Adrenal gland (tissue), 12 donors: Measurements from ENCODE around the gene TUBB4B. TPM values are rescaled to one million over a fixed set of nuclear protein-coding genes. Genes with fewer than 3 reads are reported as not detected.
A peak's percentile ranks its signal among the peaks of the same experiment; 100 is the strongest.

Experiments used
- DNase-seq, 7 donors: peaks; one replicate each; pipeline ENCODE4 v3.0.0-alpha.2; 2019 to 2020
- H3K27ac ChIP-seq, 5 donors: fragments of 200-600 bp; sonication (generic) in 4 of 5; 1 replicate in 3 of 5; 2 replicates in 2 of 5; pipeline versions ENCODE4 v1.5.1 to v1.8.0; 2016 to 2020; ENCODE audit warnings: mild to moderate bottlenecking in 1 of 5
- H3K27me3 ChIP-seq: fragments of 200-600 bp; 2 replicates; pipeline ENCODE4 v1.8.0; 2021
- H3K36me3 ChIP-seq, 2 donors: fragments of 200-600 bp; replicated peaks in 1 of 2; 1 replicate in 1 of 2; 2 replicates in 1 of 2; pipeline versions ENCODE4 v1.5.1 to v1.8.0; 2018 to 2022
- H3K4me1 ChIP-seq, 2 donors: fragments of 200-600 bp; replicated peaks in 1 of 2; 1 replicate in 1 of 2; 2 replicates in 1 of 2; pipeline versions ENCODE4 v1.5.1 to v1.8.0; 2018 to 2021
- H3K4me3 ChIP-seq, 4 donors: fragments of 200-600 bp; sonication (generic) in 3 of 4; one replicate each; pipeline ENCODE4 v1.5.1; 2016 to 2018
- H3K9me3 ChIP-seq, 3 donors: fragments of 200-600 bp; sonication (generic) in 1 of 3; replicated peaks in 1 of 3; 1 replicate in 2 of 3; 2 replicates in 1 of 3; pipeline versions ENCODE4 v1.5.1 to v1.8.0; 2016 to 2021
- CTCF ChIP-seq, 6 experiments: fragments of 450-650 bp in 4 of 6; fragments of 200-600 bp in 2 of 6; sonication (generic) in 1 of 6; IDR thresholded peaks; 1 replicate in 5 of 6; 2 replicates in 1 of 6; pipeline versions ENCODE4 v1.5.1 to v1.8.0; 2016 to 2021; ENCODE audit warnings: antibody characterized with exemption in 6 of 6, mild to moderate bottlenecking in 2 of 6, moderate library complexity in 1 of 6
- POLR2A ChIP-seq, 2 donors: fragments of 450-650 bp; IDR thresholded peaks; one replicate each; pipeline ENCODE4 v1.6.1; 2017; ENCODE audit warnings: antibody characterized with exemption in 2 of 2, mild to moderate bottlenecking in 2 of 2, moderate library complexity in 1 of 2
- WGBS, 4 donors: extraction: QIAGEN DNeasy Blood & Tissue Kit in 2 of 4; methylation state at CpG; one replicate each; pipeline versions ENCODE4 v1.1.5 to v1.1.7; 2013 to 2017; 5-methylcytosine and 5-hydroxymethylcytosine counted together
- intact Hi-C, 2 donors: fragments of 100-400 bp; cut with DNase I; formaldehyde crosslinking; loops; one replicate each; pipeline versions ENCODE4 v1.14.1 to v1.15.0; 2022 to 2023
- polyA plus RNA-seq, 3 donors: library from polyadenylated mRNA; stranded (reverse); fragments of 200-250 nt in 2 of 3; fragments of 350-450 nt in 1 of 3; fragmentation: Illumina TruSeq in 1 of 3; extraction: RNeasy Lipid Tissue Mini Kit (QIAGEN cat#74804) in 1 of 3; gene quantifications; one replicate each; pipeline ENCODE4 v1.2.3, GENCODE V29; 2013 to 2014
- total RNA-seq, 9 donors: library from RNA; depleted of rRNA in 4 of 9; stranded (reverse); fragments of >200 nt in 4 of 9; fragments of 120-200 nt in 1 of 9; fragmentation: NEBNext Ultra II Directional in 1 of 9; extraction: Animal tissue kit (Norgen Biotek cat#: 25700) in 1 of 9; gene quantifications; one replicate each; pipeline versions ENCODE4 v1.1.0 to v1.2.4, GENCODE V29; 2013 to 2023
- donor health status: healthy with polysubstance abuse.
- donor health status: Bipolar disorder and iron deficiency.
- donor health status: DM: yes; HTN: yes; CAD: no.
- donor health status: DM: no; HTN: no; CAD: no.
- donor health status: DM: no; HTN: no; CAD: no.
- donor health status: DM: yes; HTN: yes; CAD: no.

Gene TUBB4B
- total and polyA plus RNA-seq, 12 donors: 69.9 to 362 (median 151) TPM

DNA sequence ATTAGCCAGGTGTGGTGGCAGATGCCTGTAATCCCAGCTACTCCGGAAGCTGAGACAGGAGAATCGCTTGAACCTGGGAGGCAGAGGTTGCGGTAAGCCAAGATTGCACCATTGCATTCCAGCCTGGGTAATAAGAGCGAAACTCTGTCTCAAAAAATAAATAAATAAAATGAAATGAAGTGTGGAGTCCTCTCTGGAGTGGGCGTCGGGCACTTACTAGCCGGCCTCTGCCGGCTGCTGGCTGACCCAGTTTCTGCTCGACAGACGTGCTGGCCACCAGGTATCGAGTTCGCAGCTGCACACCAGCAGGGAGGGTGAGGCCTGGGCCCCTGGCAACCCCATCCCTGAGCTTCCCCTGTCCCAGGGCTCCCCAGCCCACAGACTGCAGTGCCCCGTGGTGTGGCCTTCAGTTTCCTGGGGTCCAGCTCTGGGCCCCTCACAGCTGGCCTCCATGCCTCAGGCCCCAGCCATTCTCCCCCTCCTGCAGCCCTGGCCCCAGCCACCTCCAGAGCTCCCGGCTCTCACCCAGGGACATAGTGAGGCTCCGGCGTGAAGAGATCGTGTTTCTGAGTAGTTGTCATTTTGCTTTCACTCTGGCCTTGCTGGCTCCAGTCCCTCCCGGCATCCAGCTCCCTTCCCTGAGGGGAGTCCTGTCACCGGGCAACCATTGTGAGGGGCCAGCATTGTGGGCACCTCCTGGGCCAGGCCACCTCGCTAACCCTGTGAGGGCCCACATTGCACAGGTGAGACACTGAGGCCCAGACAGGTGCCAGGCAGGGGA, 6.2 kb downstream of the TUBB4B start:
- H3K4me3 ChIP-seq: no peak overlapping the region
- H3K36me3 ChIP-seq: peaks cover 0 to 15% of the 10 kb centered on the region in 2 donors
- intact Hi-C loops: no loop called here
- peaks cover 0 to 20% of the 10 kb centered on the region in 2 donors for H3K4me1 ChIP-seq
- no peaks in the 10 kb centered on the region for H3K9me3 ChIP-seq
- WGBS, 4 donors: 60 to 76% (median 68%) methylated on average over 19 to 20 of the region's 20 CpGs
- no peak for TF ChIP-seq POLR2A (IDR thresholded peaks at IDR 0.05)
- TF ChIP-seq CTCF (IDR thresholded peaks at IDR 0.05): no peak
- no peak for DNase-seq
- H3K27me3 ChIP-seq: no peaks in the 10 kb centered on the region
- H3K27ac ChIP-seq: no peak overlapping the region

GRCh38 chr9:137247916-137248175, 6.8 kb downstream of the TUBB4B start:
- intact Hi-C loops: no loop called here
- no peak for DNase-seq
- WGBS, 4 donors: 83 to 100% (median 87%) methylated on average over 1 to 6 of the region's 6 CpGs

DNA sequence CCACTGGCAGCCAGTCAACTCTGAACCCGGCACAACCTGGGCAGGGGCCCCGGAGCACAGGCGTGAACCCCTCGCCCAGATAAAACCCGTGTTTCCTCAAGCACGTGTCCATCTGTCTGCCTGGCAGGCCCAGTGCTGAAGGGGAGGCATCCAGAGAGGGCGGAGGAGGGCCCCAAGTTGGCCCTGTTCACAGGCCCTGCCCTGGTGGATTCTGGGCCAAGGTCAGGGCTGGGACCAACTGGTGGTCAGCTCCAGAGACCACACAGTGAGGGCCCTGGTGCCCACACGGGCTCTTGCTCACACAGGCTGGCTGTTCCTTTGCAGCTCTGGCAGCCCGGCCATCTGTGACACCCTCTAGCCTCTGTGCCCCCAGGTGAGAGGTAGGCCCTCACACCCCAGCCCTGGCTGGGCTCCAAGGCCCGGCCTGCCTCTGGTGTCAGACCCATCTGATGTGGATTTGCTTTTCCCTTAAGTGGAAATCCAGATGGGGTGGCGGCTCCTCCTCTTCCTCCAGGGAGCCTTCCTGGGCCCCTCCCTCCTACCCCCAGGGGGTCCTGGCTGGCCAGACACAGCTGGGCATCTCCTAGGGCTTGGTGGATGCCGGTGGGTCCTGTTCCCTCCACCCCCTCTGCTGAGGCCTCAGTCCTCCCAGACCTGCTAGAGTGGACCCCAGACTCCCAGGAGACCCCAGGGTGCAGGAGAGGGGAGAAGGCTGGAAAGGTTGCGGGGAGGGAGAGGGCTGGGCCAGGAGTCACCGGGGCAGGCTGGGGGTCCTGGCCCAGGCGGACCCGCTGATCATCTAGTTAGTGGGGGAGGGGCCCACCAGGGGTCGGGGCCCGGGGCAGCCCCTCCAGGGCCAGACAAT, 9.5 kb downstream of the TUBB4B start:
- Histone ChIP-seq H3K4me1 (peaks cover 6 to 18% of the 10 kb centered on the region in 2 donors), H3K27ac (no peak overlapping the region), H3K9me3 (no peaks in the 10 kb centered on the region), H3K4me3 (no peak overlapping the region), H3K36me3 (no peaks in the 10 kb centered on the region), H3K27me3 (no peaks in the 10 kb centered on the region)
- intact Hi-C loops: no loop called here
- no peak for TF ChIP-seq CTCF (IDR thresholded peaks at IDR 0.05)
- no peak for TF ChIP-seq POLR2A (IDR thresholded peaks at IDR 0.05)
- 44 to 72% (median 53%) methylated on average over 9 to 17 of the region's 18 CpGs for WGBS, 4 donors
- peak in 1 of 7 donors; percentile 53 for DNase-seq

More at GRCh38 chr9:137247916-137248175, 6.8 kb downstream of the TUBB4B start:
- TF ChIP-seq CTCF (IDR thresholded peaks at IDR 0.05): no peak
- H3K4me1 ChIP-seq: peaks cover 0 to 15% of the 10 kb centered on the region in 2 donors
- no peak overlapping the region for H3K4me3 ChIP-seq
- H3K27ac ChIP-seq: no peak overlapping the region
- no peaks in the 10 kb centered on the region for H3K27me3 ChIP-seq
- no peaks in the 10 kb centered on the region for H3K9me3 ChIP-seq
- H3K36me3 ChIP-seq: peaks cover 0 to 10% of the 10 kb centered on the region in 2 donors

DNA sequence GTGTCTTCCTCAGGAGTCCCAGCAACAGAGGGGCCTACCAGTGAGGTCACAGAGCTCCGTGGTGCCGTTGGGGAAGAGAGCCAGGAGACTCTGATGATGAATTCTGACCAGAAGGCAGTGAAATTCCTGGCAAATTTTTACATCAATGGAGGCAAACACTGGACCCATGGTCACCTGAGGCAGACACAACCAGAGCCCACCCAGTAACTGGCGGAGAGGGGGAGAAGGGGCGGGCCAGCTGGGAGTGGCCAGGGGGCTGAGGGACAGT, 10.0 kb downstream of the TUBB4B start, which contains the start of gene STPG3:
TSS of gene STPG3 (plus strand) at position 93 of the 268 bp plus-strand sequence. CDS start at position 94, 1 bp downstream.
- intact Hi-C loops: no loop called here
- Histone ChIP-seq H3K4me1 (peaks cover 10 to 22% of the 10 kb centered on the region in 2 donors), H3K4me3 (no peak within 1 kb of the TSS), H3K27ac (no peak within 1 kb of the TSS), H3K9me3 (no peaks in the 10 kb centered on the region), H3K36me3 (no peaks in the 10 kb centered on the region), H3K27me3 (no peaks in the 10 kb centered on the region)
- 20 to 64% (median 50%) methylated on average over 2 to 4 of the region's 4 CpGs for WGBS, 4 donors
- DNase-seq: no peak
- TF ChIP-seq CTCF (IDR thresholded peaks at IDR 0.05): no peak
- TF ChIP-seq POLR2A (IDR thresholded peaks at IDR 0.05): no peak
